Measurements from ENCODE around the gene PCDH1. TPM values are rescaled to one million over a fixed set of nuclear protein-coding genes. Genes with fewer than 3 reads are reported as not detected.

The PCDH1 gene
- total RNA-seq, 1 experiment from 2014 or later, result 127 TPM

- Mint-ChIP-seq H3K27ac (peak overlapping the region in 1 of 3 experiments; percentile 60; a peak in 1 of 7 replicates), H3K4me3 (no peak overlapping the region), H3K9me3 (no peaks in the 10 kb centered on the region; a peak in 1 of 5 replicates), H3K4me1 (peaks cover 59 to 74% of the 10 kb centered on the region in 2 experiments), H3K27me3 (ENCODE audit: low read depth) (peaks cover 27% of the 10 kb centered on the region), H3K36me3 (ENCODE audit: insufficient read depth in 1 of 3, low read depth in 3 of 3) (no peaks in the 10 kb centered on the region; a peak in 2 of 7 replicates)
- no peaks in the 10 kb centered on the region for H3K79me2 ChIP-seq (ENCODE audit: insufficient read depth, low read length)
- H3K56ac ChIP-seq (ENCODE audit: insufficient read length, low read depth, low read length), result no peak overlapping the region
- H2AK5ac ChIP-seq (ENCODE audit: insufficient read length, low read length), result no peak overlapping the region
- no peak overlapping the region for H2BK120ac ChIP-seq (ENCODE audit: low read depth, low read length, poor library complexity, severe bottlenecking)
- no peak overlapping the region for H3K9ac ChIP-seq (ENCODE audit: extremely low read depth, insufficient read length, low read length)
- WGBS (ENCODE audit: extremely low coverage, insufficient read length, low lambda C conversion rate), result no CpG with 5 or more reads among the region's 11 CpGs
- peaks cover 15% of the 10 kb centered on the region for H3K4me1 ChIP-seq (ENCODE audit: insufficient read depth, low read length)
- no peak overlapping the region for H3K27ac ChIP-seq (ENCODE audit: insufficient read length, low read depth, low read length)
- H4K5ac ChIP-seq (ENCODE audit: insufficient read length, low read depth, low read length), result no peak overlapping the region
- no peak overlapping the region for H3K14ac ChIP-seq (ENCODE audit: insufficient read depth, low read length)
- no peaks in the 10 kb centered on the region for H3K23me2 ChIP-seq (ENCODE audit: insufficient read length, low read depth, low read length, poor library complexity, severe bottlenecking)
- H4K91ac ChIP-seq (ENCODE audit: insufficient read length, low read depth, low read length), result no peak overlapping the region
- H2BK12ac ChIP-seq (ENCODE audit: insufficient read length, low read depth, low read length), result no peak overlapping the region
- no peak overlapping the region for H4K8ac ChIP-seq (replicated peaks; ENCODE audit: insufficient read length, low read depth, low read length)
- no peak for TF ChIP-seq CTCF (conservative IDR thresholded peaks at IDR 0.05)
- H3K23ac ChIP-seq (ENCODE audit: insufficient read length, low read depth, low read length), result no peak overlapping the region
- no peaks in the 10 kb centered on the region for H4K20me1 ChIP-seq (ENCODE audit: control insufficient read depth, insufficient read depth, insufficient read length)
- no peak overlapping the region for H3T11ph ChIP-seq (ENCODE audit: low read length)
- H3K4me2 ChIP-seq (ENCODE audit: insufficient read depth, insufficient read length, low read length), result no peak overlapping the region
- no peak overlapping the region for H2BK15ac ChIP-seq (ENCODE audit: low read depth, low read length)
- H3K27me3 ChIP-seq (ENCODE audit: insufficient read depth, low read length), result no peaks in the 10 kb centered on the region
- no peak overlapping the region for H3K4ac ChIP-seq (ENCODE audit: low read depth, low read length)
- DNase-seq, result no peak
- H3K18ac ChIP-seq (ENCODE audit: insufficient read length, low read depth, low read length), result no peak overlapping the region
- H2BK5ac ChIP-seq (ENCODE audit: insufficient read length, low read length), result no peak overlapping the region
- no peak overlapping the region for H2AFZ ChIP-seq (ENCODE audit: low read length)
- no peak overlapping the region for H2BK20ac ChIP-seq (ENCODE audit: low read depth, low read length, poor library complexity, severe bottlenecking)
- no peaks in the 10 kb centered on the region for H3K79me1 ChIP-seq (ENCODE audit: insufficient read depth, low read depth, low read length, poor library complexity, severe bottlenecking)
- no peaks in the 10 kb centered on the region for H3K9me3 ChIP-seq (ENCODE audit: control insufficient read depth, low read depth, low read length)
Measured at GRCh38 chr5:141807329-141807728, 70.9 kb downstream of the PCDH1 start.

Measured in H9 (cell line).